Measurements from ENCODE around the gene BAHCC1. TPM values are rescaled to one million over a fixed set of nuclear protein-coding genes. Genes with fewer than 3 reads are reported as not detected.

Gene BAHCC1
- total RNA-seq, 2 donors from 2014 or later = 41.2 to 69.6 TPM

DNA sequence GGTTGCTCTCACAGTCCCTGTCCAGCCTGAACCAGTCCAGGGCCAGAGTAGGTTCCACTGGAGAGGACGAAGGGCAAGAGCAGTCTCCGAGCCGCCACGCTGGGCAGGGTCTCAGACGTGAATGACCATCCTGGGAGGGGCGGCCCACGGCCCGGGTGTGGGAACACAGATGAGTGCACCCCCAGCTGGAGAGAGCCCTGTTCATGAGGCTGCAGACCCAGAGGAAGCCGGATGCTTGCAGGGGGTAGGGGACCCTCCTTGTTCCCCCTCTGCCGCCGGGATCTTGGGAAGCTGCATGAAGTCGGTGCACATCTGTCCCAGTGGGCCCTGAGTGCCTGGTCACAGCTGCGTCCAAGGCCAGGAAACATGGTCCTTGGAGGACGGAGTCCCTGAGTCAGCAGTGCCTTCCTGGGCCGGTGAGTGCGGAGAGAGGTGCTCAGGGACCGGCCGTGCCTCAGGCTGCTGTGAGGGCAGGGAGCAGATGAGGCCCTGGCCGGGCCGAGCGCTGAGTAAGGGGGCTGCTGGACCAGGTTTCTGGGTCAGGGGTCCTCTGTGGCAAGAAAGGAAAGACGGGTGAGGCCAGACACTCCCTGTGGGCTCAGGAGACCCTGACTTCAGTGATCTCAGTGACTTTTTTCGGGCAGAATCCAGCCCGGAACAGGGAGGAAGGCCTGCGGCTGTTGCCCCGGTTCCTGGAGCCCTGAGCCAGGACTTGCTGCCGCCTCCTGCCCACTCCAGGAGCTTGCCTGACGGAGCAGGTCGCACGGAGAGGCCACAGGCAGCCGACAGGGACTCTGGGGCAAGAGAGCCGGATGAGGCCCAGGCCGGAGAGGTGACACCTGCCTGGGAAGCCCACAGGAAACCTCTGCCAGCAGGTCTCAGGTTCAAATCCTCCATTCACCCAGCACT lies 71.6 kb downstream of the BAHCC1 start:
- Histone ChIP-seq H3K4me1 (ENCODE audit: control insufficient read depth in 1 of 2, low read depth in 2 of 2) (peaks cover 0 to 5% of the 10 kb centered on the region in 2 donors), H3K27ac (no peak overlapping the region), H3K9me3 (no peaks in the 10 kb centered on the region), H3K36me3 (peaks cover 16% of the 10 kb centered on the region), H3K27me3 (replicated peaks; ENCODE audit: insufficient read depth) (no peaks in the 10 kb centered on the region), H3K4me3 (no peak overlapping the region)
- TF ChIP-seq, protein P1, sequence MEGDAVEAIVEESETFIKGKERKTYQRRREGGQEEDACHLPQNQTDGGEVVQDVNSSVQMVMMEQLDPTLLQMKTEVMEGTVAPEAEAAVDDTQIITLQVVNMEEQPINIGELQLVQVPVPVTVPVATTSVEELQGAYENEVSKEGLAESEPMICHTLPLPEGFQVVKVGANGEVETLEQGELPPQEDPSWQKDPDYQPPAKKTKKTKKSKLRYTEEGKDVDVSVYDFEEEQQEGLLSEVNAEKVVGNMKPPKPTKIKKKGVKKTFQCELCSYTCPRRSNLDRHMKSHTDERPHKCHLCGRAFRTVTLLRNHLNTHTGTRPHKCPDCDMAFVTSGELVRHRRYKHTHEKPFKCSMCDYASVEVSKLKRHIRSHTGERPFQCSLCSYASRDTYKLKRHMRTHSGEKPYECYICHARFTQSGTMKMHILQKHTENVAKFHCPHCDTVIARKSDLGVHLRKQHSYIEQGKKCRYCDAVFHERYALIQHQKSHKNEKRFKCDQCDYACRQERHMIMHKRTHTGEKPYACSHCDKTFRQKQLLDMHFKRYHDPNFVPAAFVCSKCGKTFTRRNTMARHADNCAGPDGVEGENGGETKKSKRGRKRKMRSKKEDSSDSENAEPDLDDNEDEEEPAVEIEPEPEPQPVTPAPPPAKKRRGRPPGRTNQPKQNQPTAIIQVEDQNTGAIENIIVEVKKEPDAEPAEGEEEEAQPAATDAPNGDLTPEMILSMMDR (IDR thresholded peaks at IDR 0.05) = no peak
- ATAC-seq (ENCODE audit: insufficient number of reproducible peaks, low FRiP score, low read depth) = no peak
- DNase-seq (ENCODE audit: low spot score) = no peak

DNA sequence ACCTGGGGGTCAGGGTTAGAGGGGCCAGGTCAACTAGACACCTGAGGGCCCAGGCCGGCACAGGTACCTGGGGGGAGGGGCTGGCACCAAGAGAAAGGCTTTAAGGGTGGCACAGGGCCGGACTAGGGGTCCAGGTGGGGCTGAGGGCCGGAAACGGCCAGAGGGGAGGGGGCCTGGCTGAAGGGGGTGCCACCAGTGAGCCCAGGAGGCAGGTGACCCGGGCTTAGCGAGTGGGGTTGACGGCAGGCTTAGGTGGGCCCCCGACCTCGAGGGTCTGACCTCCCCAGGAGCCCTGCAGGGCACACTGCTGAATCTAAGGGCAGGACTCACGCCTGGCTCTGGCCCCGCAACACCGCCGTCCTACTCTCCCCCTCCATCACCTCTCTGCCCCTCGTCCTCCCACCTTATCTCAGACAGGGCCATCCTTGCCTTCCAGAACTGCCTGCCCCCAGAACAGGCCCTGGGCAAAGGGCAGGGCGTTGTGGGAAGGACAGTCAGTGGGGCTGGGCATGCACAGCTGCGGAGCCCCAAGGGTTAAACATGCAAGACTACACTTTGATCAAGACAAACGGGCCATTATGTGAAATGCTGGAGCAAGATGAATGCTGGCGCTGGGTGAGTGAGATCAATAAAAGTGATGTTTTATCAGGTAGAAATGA lies 73.0 kb downstream of the BAHCC1 start:
- Histone ChIP-seq H3K27me3 (replicated peaks; ENCODE audit: insufficient read depth) (no peaks in the 10 kb centered on the region), H3K9me3 (no peaks in the 10 kb centered on the region), H3K27ac (no peak overlapping the region), H3K4me3 (no peak overlapping the region), H3K36me3 (peaks cover 4% of the 10 kb centered on the region), H3K4me1 (ENCODE audit: control insufficient read depth in 1 of 2, low read depth in 2 of 2) (peaks cover 0 to 5% of the 10 kb centered on the region in 2 donors)
- ATAC-seq (ENCODE audit: insufficient number of reproducible peaks, low FRiP score, low read depth) (no peak), DNase-seq (ENCODE audit: low spot score) (no peak)
- TF ChIP-seq, protein P1 (IDR thresholded peaks at IDR 0.05) = no peak

DNA sequence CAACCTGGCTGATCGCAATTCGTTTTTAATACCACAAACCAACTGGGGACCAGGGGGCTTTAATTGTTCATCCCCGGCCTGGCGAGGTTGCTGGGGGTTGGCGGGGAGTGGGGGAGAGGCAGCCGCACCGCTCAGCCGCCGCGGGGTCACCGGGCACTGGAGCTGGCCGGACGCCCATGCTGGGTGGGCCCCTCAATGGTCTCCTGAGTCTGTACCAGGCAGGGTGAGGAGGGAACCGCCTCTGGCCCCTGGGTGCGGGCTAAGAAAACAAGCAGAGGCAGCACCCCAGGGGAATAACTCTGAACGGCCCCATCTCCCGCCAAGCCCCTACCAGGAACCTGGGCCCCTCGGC lies 73.5 kb downstream of the BAHCC1 start:
- no peak for DNase-seq (ENCODE audit: low spot score)
- Histone ChIP-seq H3K9me3 (no peaks in the 10 kb centered on the region), H3K27me3 (replicated peaks; ENCODE audit: insufficient read depth) (no peaks in the 10 kb centered on the region), H3K4me1 (ENCODE audit: control insufficient read depth in 1 of 2, low read depth in 2 of 2) (peaks cover 0 to 5% of the 10 kb centered on the region in 2 donors), H3K36me3 (no peaks in the 10 kb centered on the region), H3K27ac (no peak overlapping the region), H3K4me3 (no peak overlapping the region)
- ATAC-seq (ENCODE audit: insufficient number of reproducible peaks, low FRiP score, low read depth) = no peak
- TF ChIP-seq, protein P1 (IDR thresholded peaks at IDR 0.05) = no peak

DNA sequence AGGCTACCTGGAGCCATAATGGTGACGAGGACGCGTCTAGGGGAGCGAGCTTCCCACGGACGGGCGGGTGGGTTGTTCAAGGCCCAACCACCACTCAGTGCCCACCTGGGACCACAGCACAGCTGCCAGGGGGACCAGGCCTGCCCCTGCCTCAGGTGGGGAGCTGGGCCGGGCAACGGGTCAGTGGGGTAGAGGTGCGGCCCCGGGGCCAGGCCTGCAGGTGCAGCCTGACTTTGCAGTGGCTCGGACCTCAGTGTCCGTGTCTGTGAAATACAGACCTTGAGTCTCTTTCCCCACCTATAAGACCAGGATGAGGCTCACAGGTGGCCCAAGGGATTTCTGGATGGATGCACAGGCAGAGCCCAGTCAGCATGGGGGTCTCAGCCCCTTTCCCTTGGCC lies 74.0 kb downstream of the BAHCC1 start:
- no peak for DNase-seq (ENCODE audit: low spot score)
- Histone ChIP-seq H3K36me3 (no peaks in the 10 kb centered on the region), H3K4me3 (no peak overlapping the region), H3K9me3 (no peaks in the 10 kb centered on the region), H3K27me3 (replicated peaks; ENCODE audit: insufficient read depth) (no peaks in the 10 kb centered on the region), H3K27ac (no peak overlapping the region), H3K4me1 (ENCODE audit: control insufficient read depth in 1 of 2, low read depth in 2 of 2) (peaks cover 0 to 5% of the 10 kb centered on the region in 2 donors)
- TF ChIP-seq, protein P1 (IDR thresholded peaks at IDR 0.05) = no peak
- no peak for ATAC-seq (ENCODE audit: insufficient number of reproducible peaks, low FRiP score, low read depth)

DNA sequence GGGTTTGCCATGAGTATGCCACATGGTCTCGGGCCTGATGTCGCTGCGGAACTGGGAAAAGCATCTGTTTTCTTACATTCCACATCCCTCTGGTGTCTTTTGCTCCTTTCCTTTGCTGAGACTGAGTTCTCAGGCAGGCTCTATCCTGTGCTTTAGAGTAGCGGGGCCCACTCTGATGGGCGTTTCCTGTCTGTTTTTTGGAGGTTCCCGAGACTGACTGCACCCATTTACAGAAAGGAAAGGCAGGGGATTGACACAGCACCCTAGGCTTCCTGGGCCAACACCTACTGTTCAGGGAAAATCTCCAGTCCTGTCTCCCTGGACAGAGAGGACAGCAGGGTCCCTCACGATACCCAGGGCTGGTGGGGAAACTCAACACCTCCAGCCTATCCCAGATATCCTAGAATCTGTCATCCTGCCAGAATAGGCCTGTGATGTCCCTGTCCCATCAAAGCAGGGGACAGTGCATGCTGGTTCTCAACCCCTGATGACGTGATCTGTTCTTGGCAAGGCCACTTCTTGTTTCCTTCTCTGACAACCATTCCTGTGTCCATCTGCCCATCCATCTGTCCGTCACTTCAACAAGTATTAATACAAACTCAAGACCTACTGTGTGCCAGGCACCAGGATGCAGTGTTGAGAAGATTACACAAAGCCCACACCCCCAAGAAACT lies 75.2 kb downstream of the BAHCC1 start:
- Histone ChIP-seq H3K4me1 (ENCODE audit: control insufficient read depth in 1 of 2, low read depth in 2 of 2) (peaks cover 0 to 5% of the 10 kb centered on the region in 2 donors), H3K36me3 (no peaks in the 10 kb centered on the region), H3K27ac (no peak overlapping the region), H3K4me3 (no peak overlapping the region), H3K9me3 (no peaks in the 10 kb centered on the region), H3K27me3 (replicated peaks; ENCODE audit: insufficient read depth) (no peaks in the 10 kb centered on the region)
- DNase-seq (ENCODE audit: low spot score) = no peak
- TF ChIP-seq, protein P1 (IDR thresholded peaks at IDR 0.05) = no peak
- ATAC-seq (ENCODE audit: insufficient number of reproducible peaks, low FRiP score, low read depth) = no peak
